K562 treated with DMSO at 1 percent for 48 hours (cell line): ENCODE data around the gene PRR18. TPM values are rescaled to one million over a fixed set of nuclear protein-coding genes. Genes with fewer than 3 reads are reported as not detected.

Source experiments
- total RNA-seq: library from RNA; unstranded; fragments of 300-600 nt; gene quantifications from 2 replicates; pipeline ENCODE4 v1.2.3, GENCODE V29; 2022; ENCODE audit warnings: low replicate concordance; ENCODE audit errors: extremely low read depth

PRR18 gene, protein sequence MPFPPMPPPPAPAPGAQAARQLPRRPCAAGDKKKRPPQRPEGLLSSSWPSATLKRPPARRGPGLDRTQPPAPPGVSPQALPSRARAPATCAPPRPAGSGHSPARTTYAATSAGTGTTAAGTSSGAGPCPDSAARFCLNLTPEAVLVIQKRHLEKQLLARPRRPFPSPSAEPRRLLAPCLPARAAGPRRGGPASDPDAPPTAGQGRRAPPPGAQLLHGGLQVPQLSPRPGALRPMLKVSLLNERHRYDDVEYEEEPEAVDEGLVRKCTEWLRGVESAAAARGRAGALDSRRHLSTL
- total RNA-seq = not detected in 2 replicates

DNA sequence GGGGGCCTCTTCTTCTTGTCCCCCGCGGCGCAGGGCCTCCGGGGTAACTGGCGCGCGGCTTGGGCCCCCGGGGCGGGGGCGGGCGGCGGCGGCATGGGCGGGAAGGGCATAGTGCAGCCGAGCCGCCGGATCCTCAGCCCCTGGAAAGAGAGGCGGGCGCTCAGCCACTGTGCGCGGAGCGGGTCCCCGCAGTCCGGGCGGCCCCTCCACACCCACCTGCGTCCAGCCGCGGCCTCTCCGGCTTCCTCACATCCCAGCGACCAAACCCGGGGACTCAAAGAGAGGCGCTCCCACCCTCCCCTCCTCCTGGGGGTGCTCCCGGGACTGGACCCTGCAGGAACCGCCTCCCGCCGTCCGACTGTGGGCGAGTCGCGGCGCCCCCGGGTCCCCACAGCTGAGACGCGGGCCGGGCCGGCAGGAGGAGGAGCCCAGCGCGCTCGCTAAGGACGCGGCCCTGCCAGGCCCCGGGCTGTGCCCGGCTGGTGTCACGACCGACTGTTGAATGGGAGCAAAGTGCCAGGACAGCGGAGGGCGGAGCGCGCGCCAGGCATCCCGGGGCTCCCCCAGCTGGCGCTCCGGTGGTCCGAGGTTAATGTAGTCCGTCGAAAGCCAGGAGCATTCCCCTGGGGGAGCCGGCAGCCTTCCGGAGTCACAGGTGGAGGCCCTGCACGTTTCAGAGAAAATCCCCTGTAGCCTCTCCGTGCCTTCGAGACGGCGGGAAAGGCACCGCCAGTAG, at the start of gene PRR18:
PRR18 (minus strand) TSS at position 360 of the 736 bp plus-strand sequence; CDS start at position 110, 250 bp downstream.

DNA sequence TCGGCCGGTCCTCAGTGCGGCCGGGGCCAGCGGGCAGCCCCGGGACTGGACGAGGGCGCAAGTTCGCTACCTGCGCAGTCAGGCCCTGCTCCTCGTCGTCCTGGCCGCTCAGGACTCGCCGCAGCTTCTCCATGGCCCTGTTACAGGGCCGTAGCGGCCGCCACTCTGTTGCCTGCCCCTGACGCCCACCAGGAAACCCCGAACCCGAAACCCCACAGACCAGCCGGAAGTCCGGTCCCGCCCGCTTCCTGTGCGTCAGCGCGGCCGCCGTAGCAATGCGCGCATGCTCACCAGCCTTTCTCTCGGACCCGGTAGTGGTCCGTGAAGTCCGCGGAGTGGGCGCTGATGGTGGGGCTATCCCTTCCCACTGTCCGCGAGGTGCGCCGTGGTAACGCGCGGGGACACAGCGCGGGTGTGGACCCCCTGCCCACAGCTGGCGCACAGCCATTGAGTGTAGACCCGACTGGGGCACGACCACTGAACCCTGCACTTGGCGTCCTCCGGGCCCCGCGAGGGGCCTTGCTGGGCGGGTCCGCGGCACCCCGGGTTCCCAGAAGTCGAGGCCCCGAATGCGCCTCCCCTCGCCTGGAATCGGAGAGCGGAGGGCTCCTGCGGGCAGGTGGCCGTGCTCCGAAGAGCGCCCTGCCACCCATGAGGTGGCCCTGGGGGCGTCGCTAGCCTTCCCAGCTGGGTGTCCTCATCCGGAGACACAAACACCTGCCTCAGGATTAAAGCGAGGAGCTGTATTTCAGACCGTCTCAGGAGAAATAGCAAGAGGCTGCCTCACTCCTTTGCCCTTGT, 34.4 kb upstream of the PRR18 start, which contains the start of gene SFT2D1:
SFT2D1 (minus strand) TSS at position 197 of the 801 bp plus-strand sequence; CDS start at position 133, 64 bp downstream.

Other genes with a start within 250 kb of the PRR18 start
- not detected in 2 replicates for gene TBXT, start 140.5 kb downstream of the PRR18 start, total RNA-seq
- gene SFT2D1, start 34.2 kb upstream of the PRR18 start, total RNA-seq = not detected in 2 replicates
- gene MPC1, start 74.5 kb upstream of the PRR18 start, total RNA-seq = not detected in 2 replicates